Stimulated activated CD4-positive, alpha-beta T cell treated with anti-CD3 and anti-CD28 coated beads, Interleukin-1b, Interleukin-23, amount 100 ng/mL, for 4 hours (primary cell): ENCODE results near the gene ZDHHC20.

Experiments used
- DNase-seq, 2 donors: peaks; one replicate each; pipeline ENCODE4 v3.0.0-alpha.2; 2020; ENCODE audit warnings: low read depth in 2 of 2

The ZDHHC20 gene

DNA sequence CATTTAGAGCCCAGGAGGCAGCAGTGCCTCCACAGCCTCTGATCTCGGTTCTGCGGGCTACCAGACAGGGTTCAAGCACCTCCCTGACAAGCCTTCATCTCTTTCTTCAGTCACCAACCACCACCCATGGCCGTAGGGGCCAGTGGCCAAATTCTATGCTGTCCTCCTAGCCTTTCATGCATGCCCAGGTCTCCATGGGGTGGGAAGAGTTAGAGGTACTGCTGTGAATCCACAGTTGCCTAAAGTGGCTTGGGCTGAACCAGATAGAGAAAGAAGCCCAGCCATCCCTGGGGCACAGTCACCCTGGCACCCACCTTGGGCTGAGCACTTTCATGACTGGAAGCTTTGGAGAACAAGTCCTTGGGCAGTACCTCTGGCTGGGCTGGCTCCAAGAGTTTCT, 97.4 kb downstream of the ZDHHC20 start:
- no peak for DNase-seq

- DNase-seq: no peak
These were observed 98.0 kb downstream of the ZDHHC20 start for GRCh38 chr13:21361123-21361522.

- no peak for DNase-seq
These were observed 98.6 kb downstream of the ZDHHC20 start for GRCh38 chr13:21360463-21360862.

- DNase-seq: no peak
These were observed 99.2 kb downstream of the ZDHHC20 start for GRCh38 chr13:21359855-21360254.

GRCh38 chr13:21355304-21355703, 103.8 kb downstream of the ZDHHC20 start:
- DNase-seq: no peak

DNA sequence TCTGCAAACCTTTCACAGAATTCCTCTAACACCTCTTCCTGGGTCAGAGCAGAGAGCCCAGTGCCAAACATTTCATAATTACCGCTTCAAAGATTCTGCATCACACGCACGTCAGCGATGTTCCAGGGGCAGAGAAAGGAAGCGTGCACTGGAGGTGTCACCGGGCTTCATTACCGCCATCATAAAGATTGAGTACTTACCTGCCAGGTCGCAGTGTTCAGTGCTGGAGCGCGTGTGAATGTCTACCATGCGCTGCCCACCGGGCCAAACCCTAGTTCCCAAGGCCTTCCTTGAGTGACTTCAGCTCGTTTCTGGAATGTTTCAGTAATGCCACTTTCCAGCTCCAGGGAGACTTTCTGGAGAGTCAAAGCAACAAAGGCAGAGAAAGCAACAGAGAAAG, 104.4 kb downstream of the ZDHHC20 start:
- no peak for DNase-seq

- DNase-seq: no peak
These were observed 110.5 kb downstream of the ZDHHC20 start for GRCh38 chr13:21348488-21349120.

- DNase-seq: no peak
These were observed 111.3 kb downstream of the ZDHHC20 start for GRCh38 chr13:21347753-21348318.

DNA sequence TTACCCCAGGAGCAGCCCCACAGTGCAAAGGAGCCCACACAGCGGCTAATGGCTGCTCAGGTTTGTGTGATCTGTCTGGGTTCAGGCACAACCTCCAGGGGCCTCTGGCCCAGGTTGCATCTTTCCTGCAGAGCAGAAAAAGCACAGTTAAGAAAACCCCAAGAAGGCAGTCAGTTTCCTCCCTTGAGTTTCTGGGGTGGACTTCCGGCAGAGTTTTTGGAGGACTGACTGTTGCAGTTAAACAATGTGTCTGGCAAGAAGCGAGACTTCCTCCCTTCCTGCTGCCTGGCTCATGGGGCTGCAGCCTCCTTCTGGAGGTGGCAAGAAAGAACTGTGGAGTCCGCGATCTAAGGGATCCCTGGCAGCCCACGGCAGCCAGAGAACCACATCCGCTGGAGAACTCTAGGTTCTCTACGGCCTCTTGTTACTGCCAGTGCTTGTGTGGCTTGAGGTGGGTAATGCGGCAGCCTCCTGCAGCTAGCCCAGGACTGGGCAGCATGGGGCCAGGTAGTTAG, 114.4 kb downstream of the ZDHHC20 start:
- DNase-seq: no peak

- no peak for DNase-seq
These were observed 115.4 kb downstream of the ZDHHC20 start for GRCh38 chr13:21343659-21344058.

GRCh38 chr13:21342699-21343442, 116.2 kb downstream of the ZDHHC20 start:
- no peak for DNase-seq

DNA sequence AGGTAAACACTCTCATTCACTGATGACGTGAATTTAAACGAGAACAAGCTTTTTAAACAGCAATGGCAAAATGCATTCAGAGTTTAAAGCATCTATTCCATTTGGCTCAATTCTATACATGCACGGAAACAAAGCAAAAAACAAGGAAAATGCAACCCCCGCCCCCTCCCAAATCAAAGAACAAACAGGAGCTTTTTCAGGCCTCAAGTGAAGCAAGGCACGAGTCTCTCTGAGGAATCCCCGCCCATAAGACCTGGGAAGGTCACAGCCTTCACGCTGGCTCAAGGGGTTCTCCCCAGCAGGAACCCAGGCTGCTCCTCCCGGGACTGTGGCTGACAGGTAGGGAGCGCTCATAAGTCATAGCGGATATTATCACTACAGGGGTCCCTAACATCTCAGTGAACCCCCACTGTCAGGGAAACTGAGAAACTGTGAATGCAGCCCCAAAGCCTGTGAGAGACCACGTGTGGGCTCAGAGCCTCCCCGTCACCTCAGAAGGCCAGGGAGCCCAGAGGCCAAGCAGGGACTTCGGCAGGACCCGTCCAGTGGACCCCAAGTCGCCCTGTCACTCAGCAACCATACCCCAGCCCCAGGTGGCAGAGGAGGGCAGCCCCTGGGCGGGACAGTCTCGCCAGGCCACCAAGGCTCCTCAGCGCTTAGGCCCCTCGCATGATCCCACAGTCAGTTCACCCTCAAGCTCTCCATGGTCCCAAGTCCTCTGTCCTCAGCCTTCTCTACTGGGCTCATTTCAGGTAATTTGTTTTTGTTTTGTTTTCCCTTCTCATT, 117.3 kb downstream of the ZDHHC20 start:
- DNase-seq: no peak

GRCh38 chr13:21338639-21339278, 120.3 kb downstream of the ZDHHC20 start:
- no peak for DNase-seq

DNA sequence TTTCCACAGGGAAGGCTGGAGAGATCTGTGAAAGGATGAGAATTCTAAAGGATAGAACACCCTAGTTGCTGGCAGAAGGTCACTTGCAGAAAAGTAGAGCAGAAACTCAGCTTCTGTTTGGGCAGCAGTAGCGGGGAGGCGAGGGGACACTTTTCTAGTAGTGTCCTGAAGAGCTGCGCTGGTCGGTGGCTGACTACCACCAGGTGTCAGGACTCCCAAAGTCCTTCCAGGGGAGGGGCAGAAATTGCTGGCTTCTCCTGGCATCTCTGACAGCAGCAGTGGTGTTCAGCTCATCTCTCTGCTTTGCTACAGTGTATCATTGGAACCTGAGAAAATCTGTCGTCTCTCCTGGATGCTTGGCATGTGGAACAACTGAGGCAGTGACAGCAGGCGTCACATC, 120.9 kb downstream of the ZDHHC20 start:
- no peak for DNase-seq

- no peak for DNase-seq
These were observed 122.3 kb downstream of the ZDHHC20 start for GRCh38 chr13:21336609-21337349.

DNA sequence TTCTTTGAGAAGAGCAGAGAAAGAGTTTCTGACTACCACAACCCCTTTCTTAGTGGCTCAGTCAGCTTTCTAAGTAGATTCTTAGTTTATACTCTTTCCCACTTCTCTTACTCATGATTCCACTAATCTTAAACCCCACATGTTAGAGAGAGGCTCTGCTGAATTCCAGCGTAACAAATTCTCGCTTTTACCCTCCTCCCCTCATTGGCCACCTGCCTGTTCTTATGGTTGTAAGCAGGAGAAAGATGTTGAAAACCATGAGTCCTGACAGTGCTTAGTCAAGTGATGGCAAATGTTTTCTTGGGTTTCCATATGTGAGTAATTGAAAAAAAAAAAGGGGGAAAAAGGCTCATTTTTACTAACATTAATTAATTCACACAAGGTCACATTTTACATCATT, 125.9 kb downstream of the ZDHHC20 start:
- no peak for DNase-seq

- no peak for DNase-seq
These were observed 128.8 kb downstream of the ZDHHC20 start for GRCh38 chr13:21330126-21330861.

DNA sequence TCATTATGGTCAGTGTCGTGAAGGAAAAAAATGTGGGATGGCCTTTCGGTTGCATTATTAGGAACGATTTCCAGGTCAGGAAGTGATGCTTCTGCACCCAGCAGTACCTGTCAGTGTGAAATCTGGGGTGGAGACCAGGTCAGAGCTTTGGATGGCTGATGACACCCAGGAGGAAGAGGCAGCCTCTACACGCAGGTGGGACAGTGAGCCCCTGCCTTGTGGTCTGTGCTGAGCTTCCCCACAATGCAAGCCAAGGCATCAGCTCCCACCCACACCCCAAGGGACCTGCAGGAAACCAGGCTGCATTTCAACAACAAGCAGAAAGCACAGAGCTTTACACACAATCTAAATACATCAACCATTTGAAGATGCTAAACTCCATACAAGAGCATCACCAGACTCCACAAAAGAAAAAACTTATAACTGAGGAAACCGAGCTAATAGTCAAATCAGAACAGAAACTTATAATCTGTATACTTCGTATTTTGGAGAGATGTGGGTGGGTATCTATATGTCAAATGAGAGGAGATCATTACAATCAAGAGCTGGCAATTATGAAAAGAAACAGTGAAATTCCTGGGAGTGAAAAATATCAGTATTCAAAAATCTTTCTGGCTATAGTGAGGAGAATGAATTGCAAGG, 130.1 kb downstream of the ZDHHC20 start:
- no peak for DNase-seq

- no peak for DNase-seq
These were observed 130.9 kb downstream of the ZDHHC20 start for GRCh38 chr13:21328201-21328600.
